ENCODE results near the gene MPZL2. TPM values are rescaled to one million over a fixed set of nuclear protein-coding genes. Genes with fewer than 3 reads are reported as not detected.
A peak's percentile ranks its signal among the peaks of the same experiment; 100 is the strongest.

The MPZL2 gene
- polyA plus RNA-seq, 1 of the 3 experiments (the other 2 are of a cell fraction) = 6.2 TPM

- no peaks in the 10 kb centered on the region for H3K9me3 ChIP-seq
- H3K27ac ChIP-seq (ENCODE audit: low read depth in 2 of 2, low read length in 1 of 2) = no peak overlapping the region
- POLR2A ChIA-PET = no interaction called here
- no peak for DNase-seq
- 40% methylated on average over 4 of the region's 4 CpGs for WGBS (ENCODE audit: low lambda C conversion rate)
- no peaks in the 10 kb centered on the region for H3K79me2 ChIP-seq (ENCODE audit: insufficient read depth)
- CTCF ChIA-PET = interaction anchor here (0.9 to 1.4 kb wide), 2 partner anchors 42 to 64 kb away, joined by 3 to 4 read pairs; no protein-coding TSS in a partner anchor
- H3K9ac ChIP-seq = no peak overlapping the region
- H3K27me3 ChIP-seq (ENCODE audit: insufficient read depth) = peaks cover 28% of the 10 kb centered on the region; the same call in 1 of the 2 replicates
- H3K36me3 ChIP-seq (replicated peaks in 1 of 2; ENCODE audit: control insufficient read depth in 1 of 2, insufficient read depth in 2 of 2, low read length in 1 of 2) = no peaks in the 10 kb centered on the region
- 0 out of 2 replicates have a peak overlapping the region, but pooled peaks have one; percentile 55 for H3K4me2 ChIP-seq
- no peaks in the 10 kb centered on the region for H3K4me1 ChIP-seq (ENCODE audit: control insufficient read depth in 1 of 2, insufficient read depth in 2 of 2, low read depth in 1 of 2, low read length in 1 of 2)
- H2AFZ ChIP-seq (ENCODE audit: low read depth) = no peak overlapping the region
- TF ChIP-seq, protein P1, sequence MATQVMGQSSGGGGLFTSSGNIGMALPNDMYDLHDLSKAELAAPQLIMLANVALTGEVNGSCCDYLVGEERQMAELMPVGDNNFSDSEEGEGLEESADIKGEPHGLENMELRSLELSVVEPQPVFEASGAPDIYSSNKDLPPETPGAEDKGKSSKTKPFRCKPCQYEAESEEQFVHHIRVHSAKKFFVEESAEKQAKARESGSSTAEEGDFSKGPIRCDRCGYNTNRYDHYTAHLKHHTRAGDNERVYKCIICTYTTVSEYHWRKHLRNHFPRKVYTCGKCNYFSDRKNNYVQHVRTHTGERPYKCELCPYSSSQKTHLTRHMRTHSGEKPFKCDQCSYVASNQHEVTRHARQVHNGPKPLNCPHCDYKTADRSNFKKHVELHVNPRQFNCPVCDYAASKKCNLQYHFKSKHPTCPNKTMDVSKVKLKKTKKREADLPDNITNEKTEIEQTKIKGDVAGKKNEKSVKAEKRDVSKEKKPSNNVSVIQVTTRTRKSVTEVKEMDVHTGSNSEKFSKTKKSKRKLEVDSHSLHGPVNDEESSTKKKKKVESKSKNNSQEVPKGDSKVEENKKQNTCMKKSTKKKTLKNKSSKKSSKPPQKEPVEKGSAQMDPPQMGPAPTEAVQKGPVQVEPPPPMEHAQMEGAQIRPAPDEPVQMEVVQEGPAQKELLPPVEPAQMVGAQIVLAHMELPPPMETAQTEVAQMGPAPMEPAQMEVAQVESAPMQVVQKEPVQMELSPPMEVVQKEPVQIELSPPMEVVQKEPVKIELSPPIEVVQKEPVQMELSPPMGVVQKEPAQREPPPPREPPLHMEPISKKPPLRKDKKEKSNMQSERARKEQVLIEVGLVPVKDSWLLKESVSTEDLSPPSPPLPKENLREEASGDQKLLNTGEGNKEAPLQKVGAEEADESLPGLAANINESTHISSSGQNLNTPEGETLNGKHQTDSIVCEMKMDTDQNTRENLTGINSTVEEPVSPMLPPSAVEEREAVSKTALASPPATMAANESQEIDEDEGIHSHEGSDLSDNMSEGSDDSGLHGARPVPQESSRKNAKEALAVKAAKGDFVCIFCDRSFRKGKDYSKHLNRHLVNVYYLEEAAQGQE (IDR thresholded peaks at IDR 0.05; ENCODE audit: low read depth, low read length) = no peak
- TF ChIP-seq FOXM1 (IDR thresholded peaks at IDR 0.05; ENCODE audit: low read depth) = no peak
- no peak for TF ChIP-seq CHD2 (IDR thresholded peaks at IDR 0.05; ENCODE audit: low read length, partially characterized antibody)
- TF ChIP-seq FOSL2 (IDR thresholded peaks at IDR 0.05; ENCODE audit: borderline replicate concordance, low read depth) = no peak
- TF ChIP-seq MAX (IDR thresholded peaks at IDR 0.05; ENCODE audit: low read depth) = no peak
- TF ChIP-seq YY1 (IDR thresholded peaks at IDR 0.05; ENCODE audit: low read depth) = no peak
- TF ChIP-seq, protein P2, sequence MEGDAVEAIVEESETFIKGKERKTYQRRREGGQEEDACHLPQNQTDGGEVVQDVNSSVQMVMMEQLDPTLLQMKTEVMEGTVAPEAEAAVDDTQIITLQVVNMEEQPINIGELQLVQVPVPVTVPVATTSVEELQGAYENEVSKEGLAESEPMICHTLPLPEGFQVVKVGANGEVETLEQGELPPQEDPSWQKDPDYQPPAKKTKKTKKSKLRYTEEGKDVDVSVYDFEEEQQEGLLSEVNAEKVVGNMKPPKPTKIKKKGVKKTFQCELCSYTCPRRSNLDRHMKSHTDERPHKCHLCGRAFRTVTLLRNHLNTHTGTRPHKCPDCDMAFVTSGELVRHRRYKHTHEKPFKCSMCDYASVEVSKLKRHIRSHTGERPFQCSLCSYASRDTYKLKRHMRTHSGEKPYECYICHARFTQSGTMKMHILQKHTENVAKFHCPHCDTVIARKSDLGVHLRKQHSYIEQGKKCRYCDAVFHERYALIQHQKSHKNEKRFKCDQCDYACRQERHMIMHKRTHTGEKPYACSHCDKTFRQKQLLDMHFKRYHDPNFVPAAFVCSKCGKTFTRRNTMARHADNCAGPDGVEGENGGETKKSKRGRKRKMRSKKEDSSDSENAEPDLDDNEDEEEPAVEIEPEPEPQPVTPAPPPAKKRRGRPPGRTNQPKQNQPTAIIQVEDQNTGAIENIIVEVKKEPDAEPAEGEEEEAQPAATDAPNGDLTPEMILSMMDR (IDR thresholded peaks at IDR 0.05) = no peak
- no peaks in the 10 kb centered on the region for H4K20me1 ChIP-seq (ENCODE audit: insufficient read depth)
- H3K9me2 ChIP-seq = no peaks in the 10 kb centered on the region
- no peaks in the 10 kb centered on the region for H3F3A ChIP-seq (replicated peaks; ENCODE audit: insufficient read depth)
- no peak overlapping the region for H3K4me3 ChIP-seq (ENCODE audit: low read depth in 2 of 2, low read length in 1 of 2)
Measured at GRCh38 chr11:118263112-118263511, 985 bp downstream of the MPZL2 start.

DNA sequence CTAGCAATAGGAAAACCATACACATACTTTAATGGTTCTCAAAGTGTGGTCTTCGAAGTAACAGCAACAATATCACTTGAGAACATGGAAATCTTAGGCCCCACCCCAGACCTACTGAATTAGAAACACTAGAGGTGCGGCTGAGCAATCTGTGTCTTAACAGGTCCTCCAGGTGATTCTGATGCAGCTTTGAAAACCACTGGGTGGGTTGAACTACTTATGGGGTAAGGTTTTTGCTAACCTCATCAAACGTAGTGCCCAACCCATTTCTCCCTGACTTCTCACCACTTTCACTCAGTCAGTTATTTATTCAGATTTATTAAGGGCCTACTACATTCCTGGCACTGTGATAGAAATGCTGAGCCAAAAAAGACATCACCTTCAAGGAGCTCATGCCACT is 3.7 kb downstream of the MPZL2 start:
- CTCF ChIA-PET = no interaction called here
- H3K4me3 ChIP-seq (ENCODE audit: low read depth in 2 of 2, low read length in 1 of 2) = no peak overlapping the region
- H3K4me1 ChIP-seq (ENCODE audit: control insufficient read depth in 1 of 2, insufficient read depth in 2 of 2, low read depth in 1 of 2, low read length in 1 of 2) = no peaks in the 10 kb centered on the region
- no peak overlapping the region for H3K27ac ChIP-seq (ENCODE audit: low read depth in 2 of 2, low read length in 1 of 2)
- H3K79me2 ChIP-seq (ENCODE audit: insufficient read depth) = no peaks in the 10 kb centered on the region
- DNase-seq = no peak
- no peaks in the 10 kb centered on the region for H3K9me3 ChIP-seq
- H2AFZ ChIP-seq (ENCODE audit: low read depth) = no peak overlapping the region
- H3K36me3 ChIP-seq (replicated peaks in 1 of 2; ENCODE audit: control insufficient read depth in 1 of 2, insufficient read depth in 2 of 2, low read length in 1 of 2) = no peaks in the 10 kb centered on the region
- no peaks in the 10 kb centered on the region for H3F3A ChIP-seq (replicated peaks; ENCODE audit: insufficient read depth)
- WGBS (ENCODE audit: low lambda C conversion rate) = 9% methylated on average over 3 of the region's 3 CpGs
- peaks cover 16% of the 10 kb centered on the region; the same call in 1 of the 2 replicates for H3K27me3 ChIP-seq (ENCODE audit: insufficient read depth)
- no peaks in the 10 kb centered on the region for H4K20me1 ChIP-seq (ENCODE audit: insufficient read depth)
- no peak overlapping the region for H3K9ac ChIP-seq
- no peak overlapping the region for H3K4me2 ChIP-seq
- POLR2A ChIA-PET = no interaction called here
- H3K9me2 ChIP-seq = no peaks in the 10 kb centered on the region
- no peak for TF ChIP-seq RFX5 (IDR thresholded peaks at IDR 0.05; ENCODE audit: low read length)
- TF ChIP-seq, protein P2 (IDR thresholded peaks at IDR 0.05) = no peak
- TF ChIP-seq GABPA (IDR thresholded peaks at IDR 0.05; ENCODE audit: low read depth) = no peak
- no peak for TF ChIP-seq NFIC (IDR thresholded peaks at IDR 0.05; ENCODE audit: borderline replicate concordance)
- TF ChIP-seq FOSL2 (IDR thresholded peaks at IDR 0.05; ENCODE audit: borderline replicate concordance, low read depth) = no peak
- no peak for TF ChIP-seq TEAD4 (IDR thresholded peaks at IDR 0.05; ENCODE audit: borderline replicate concordance, insufficient read depth)
- no peak for TF ChIP-seq NRF1 (IDR thresholded peaks at IDR 0.05; ENCODE audit: low read depth, low read length)
- no peak for TF ChIP-seq PBX3 (IDR thresholded peaks at IDR 0.05)
- TF ChIP-seq FOXM1 (IDR thresholded peaks at IDR 0.05; ENCODE audit: low read depth) = no peak
- no peak for TF ChIP-seq POLR2AphosphoS5 (IDR thresholded peaks at IDR 0.05; ENCODE audit: low read depth, low read length)
- TF ChIP-seq FOXJ3 (CRISPR knock-in tag; IDR thresholded peaks at IDR 0.05) = no peak

Measured in SK-N-SH (cell line).